ENCODE results near the gene EHBP1.

EHBP1 gene

DNA sequence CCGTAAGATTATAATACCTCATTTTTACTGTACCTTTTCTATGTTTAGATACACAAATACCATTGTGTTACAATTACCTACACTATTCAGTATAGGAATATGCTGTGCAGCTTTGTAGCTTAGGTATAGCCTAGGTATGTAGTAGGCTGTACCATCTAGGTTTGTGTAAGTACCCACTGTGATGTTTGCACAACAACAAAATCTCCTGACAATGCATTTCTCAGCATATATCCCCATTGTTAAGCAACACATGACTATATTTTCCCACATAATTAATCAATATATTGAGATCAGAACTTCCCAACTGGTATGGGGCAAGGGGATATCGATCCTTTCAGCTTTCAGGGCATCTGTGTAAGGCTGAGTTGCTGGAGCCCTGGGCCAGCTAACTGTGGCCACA, 238.8 kb downstream of the EHBP1 start:
- H3K4me3 ChIP-seq (ENCODE audit: low read length) = no peak overlapping the region
- H3K9me3 ChIP-seq (ENCODE audit: insufficient read depth, low read depth, low read length) = no peaks in the 10 kb centered on the region
- no peaks in the 10 kb centered on the region for H3K27me3 ChIP-seq (ENCODE audit: insufficient read depth, low read length)
- no peaks in the 10 kb centered on the region for H3K4me1 ChIP-seq (ENCODE audit: insufficient read depth, low read length)
- no peaks in the 10 kb centered on the region; the same call in 1 of the 2 replicates for H3K36me3 ChIP-seq (ENCODE audit: insufficient read depth, low read depth, low read length)
- H3K27ac ChIP-seq (ENCODE audit: low read length) = no peak overlapping the region
- no peak overlapping the region for H3K9ac ChIP-seq (ENCODE audit: low read depth, low read length)

DNA sequence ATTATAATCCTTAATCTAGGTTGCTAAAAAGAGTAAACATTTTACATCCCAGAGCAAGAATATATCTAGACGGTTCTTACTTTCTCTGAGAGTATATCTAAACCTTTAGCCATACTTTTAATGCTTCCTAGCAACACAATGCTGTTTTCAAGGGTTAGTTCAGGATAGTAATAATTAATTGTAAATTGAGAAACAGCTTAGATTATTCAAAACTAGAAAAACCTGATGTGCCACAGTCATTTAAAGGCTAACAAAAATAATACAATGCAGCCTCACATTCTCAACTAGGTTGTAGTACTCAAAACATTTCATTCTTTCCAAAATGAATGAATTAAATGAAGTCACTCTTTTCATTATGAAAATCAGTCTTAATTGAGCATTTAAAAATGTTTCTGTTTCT, 241.9 kb downstream of the EHBP1 start:
- Histone ChIP-seq H3K9me3 (ENCODE audit: insufficient read depth, low read depth, low read length) (no peaks in the 10 kb centered on the region), H3K4me3 (ENCODE audit: low read length) (no peak overlapping the region), H3K9ac (ENCODE audit: low read depth, low read length) (no peak overlapping the region), H3K27ac (ENCODE audit: low read length) (no peak overlapping the region), H3K4me1 (ENCODE audit: insufficient read depth, low read length) (no peaks in the 10 kb centered on the region), H3K27me3 (ENCODE audit: insufficient read depth, low read length) (no peaks in the 10 kb centered on the region), H3K36me3 (ENCODE audit: insufficient read depth, low read depth, low read length) (no peaks in the 10 kb centered on the region; the same call in 1 of the 2 replicates)

DNA sequence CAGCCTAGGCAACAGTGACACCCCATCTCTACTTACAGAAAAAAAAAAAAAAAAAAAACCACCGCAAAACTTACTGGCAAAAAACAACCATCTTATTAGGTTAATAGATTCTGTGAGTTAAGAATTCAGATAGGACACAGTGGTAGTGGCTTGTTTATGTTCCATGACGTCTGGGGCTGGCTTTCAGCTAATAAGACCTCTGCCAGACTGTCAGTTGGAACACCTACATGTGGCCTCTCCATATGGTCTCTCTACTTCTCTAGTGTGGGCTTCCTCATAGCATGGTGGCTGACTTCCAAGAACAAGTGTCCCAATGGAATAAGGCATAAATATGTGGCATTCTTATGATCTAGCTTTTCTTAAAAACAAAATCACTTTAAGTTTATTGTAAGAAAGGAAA, 251.1 kb downstream of the EHBP1 start:
- H3K36me3 ChIP-seq (ENCODE audit: insufficient read depth, low read depth, low read length) = no peaks in the 10 kb centered on the region
- no peaks in the 10 kb centered on the region for H3K9me3 ChIP-seq (ENCODE audit: insufficient read depth, low read depth, low read length)
- H3K27me3 ChIP-seq (ENCODE audit: insufficient read depth, low read length) = no peaks in the 10 kb centered on the region
- no peak overlapping the region for H3K27ac ChIP-seq (ENCODE audit: low read length)
- H3K9ac ChIP-seq (ENCODE audit: low read depth, low read length) = no peak overlapping the region
- no peaks in the 10 kb centered on the region for H3K4me1 ChIP-seq (ENCODE audit: insufficient read depth, low read length)
- no peak overlapping the region for H3K4me3 ChIP-seq (ENCODE audit: low read length)

DNA sequence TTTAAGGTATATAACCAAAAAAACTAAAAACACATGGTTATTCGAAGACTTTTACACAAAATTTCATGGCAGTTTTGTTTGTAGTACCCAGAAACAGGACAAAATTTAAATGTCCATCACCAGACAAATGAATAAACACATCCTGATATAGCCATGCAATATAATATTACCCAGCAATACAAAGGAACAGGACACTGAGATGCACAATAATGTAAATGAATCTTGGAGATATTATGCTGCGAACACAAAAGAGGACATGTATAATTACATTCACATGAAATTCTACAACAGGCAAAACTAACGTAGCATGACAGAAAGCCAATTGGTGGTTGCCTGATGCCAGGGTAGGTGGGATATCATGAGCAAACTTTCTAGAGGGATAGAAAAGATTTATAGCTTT, 252.7 kb downstream of the EHBP1 start:
- H3K4me1 ChIP-seq (ENCODE audit: insufficient read depth, low read length) = no peaks in the 10 kb centered on the region
- no peak overlapping the region for H3K4me3 ChIP-seq (ENCODE audit: low read length)
- H3K9ac ChIP-seq (ENCODE audit: low read depth, low read length) = no peak overlapping the region
- H3K27me3 ChIP-seq (ENCODE audit: insufficient read depth, low read length) = no peaks in the 10 kb centered on the region
- H3K36me3 ChIP-seq (ENCODE audit: insufficient read depth, low read depth, low read length) = no peaks in the 10 kb centered on the region
- no peaks in the 10 kb centered on the region for H3K9me3 ChIP-seq (ENCODE audit: insufficient read depth, low read depth, low read length)
- no peak overlapping the region for H3K27ac ChIP-seq (ENCODE audit: low read length)

DNA sequence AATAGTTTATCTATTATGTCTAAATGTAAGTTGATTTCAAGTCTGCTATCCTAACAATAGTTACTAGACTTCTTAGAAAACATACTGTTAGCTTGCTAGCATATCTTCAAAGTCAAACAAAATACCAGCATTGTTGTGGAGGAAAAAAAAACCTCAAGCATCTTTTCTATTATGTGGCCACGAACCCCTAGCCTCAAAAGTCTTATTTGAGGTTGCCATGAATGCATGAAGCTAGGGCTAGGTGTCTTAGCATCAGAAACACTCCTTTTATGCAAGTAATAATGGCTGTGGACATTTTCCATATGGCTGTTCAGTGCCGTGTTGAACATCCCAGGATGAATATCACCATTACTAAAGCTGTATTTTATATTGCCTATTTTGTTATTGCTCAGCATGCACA, 258.5 kb downstream of the EHBP1 start:
- Histone ChIP-seq H3K27ac (ENCODE audit: low read length) (no peak overlapping the region), H3K4me3 (ENCODE audit: low read length) (no peak overlapping the region), H3K36me3 (ENCODE audit: insufficient read depth, low read depth, low read length) (no peaks in the 10 kb centered on the region), H3K4me1 (ENCODE audit: insufficient read depth, low read length) (no peaks in the 10 kb centered on the region), H3K9ac (ENCODE audit: low read depth, low read length) (no peak overlapping the region), H3K27me3 (ENCODE audit: insufficient read depth, low read length) (no peaks in the 10 kb centered on the region), H3K9me3 (ENCODE audit: insufficient read depth, low read depth, low read length) (no peaks in the 10 kb centered on the region)

DNA sequence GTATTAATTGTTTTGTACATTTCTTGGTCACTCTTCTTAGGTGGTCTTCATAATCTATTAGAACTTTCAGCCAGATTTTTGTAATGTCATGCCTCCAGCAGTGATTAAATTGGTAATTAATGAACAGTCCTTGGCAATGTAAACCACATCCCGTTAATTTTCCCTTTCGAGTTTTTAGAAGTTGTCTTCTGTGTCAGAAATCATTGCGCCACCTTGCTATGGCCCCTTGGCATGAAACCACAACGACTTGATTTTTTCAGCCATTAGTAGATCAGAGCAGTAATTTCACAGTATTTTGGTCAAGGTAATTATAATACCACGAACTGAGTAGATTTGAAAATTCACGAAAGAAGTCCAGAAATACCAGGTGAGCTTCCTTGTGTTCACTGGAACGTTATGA, 259.2 kb downstream of the EHBP1 start:
- Histone ChIP-seq H3K27ac (ENCODE audit: low read length) (no peak overlapping the region), H3K36me3 (ENCODE audit: insufficient read depth, low read depth, low read length) (no peaks in the 10 kb centered on the region), H3K9me3 (ENCODE audit: insufficient read depth, low read depth, low read length) (no peaks in the 10 kb centered on the region), H3K4me1 (ENCODE audit: insufficient read depth, low read length) (no peaks in the 10 kb centered on the region), H3K4me3 (ENCODE audit: low read length) (no peak overlapping the region), H3K9ac (ENCODE audit: low read depth, low read length) (no peak overlapping the region), H3K27me3 (ENCODE audit: insufficient read depth, low read length) (no peaks in the 10 kb centered on the region)

DNA sequence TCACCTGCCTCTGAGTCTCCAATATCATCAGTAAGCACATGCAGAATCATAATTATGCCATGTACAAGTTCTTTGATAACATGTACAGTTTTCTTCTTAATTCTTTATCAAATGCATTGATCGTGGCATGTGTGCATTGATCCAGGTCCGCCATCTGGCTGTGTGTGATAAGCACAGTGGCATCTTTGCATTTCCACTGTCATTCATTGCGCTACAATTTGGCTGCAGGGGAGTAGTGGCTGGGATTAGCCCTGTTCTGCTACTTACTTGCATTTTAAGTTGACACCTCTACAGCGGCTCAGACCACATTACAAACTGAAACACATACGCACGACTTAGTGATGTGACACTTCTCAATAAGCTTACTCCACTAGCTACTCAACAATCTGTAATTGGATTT, 261.5 kb downstream of the EHBP1 start:
- Histone ChIP-seq H3K27me3 (ENCODE audit: insufficient read depth, low read length) (no peaks in the 10 kb centered on the region), H3K27ac (ENCODE audit: low read length) (no peak overlapping the region), H3K9me3 (ENCODE audit: insufficient read depth, low read depth, low read length) (no peaks in the 10 kb centered on the region), H3K36me3 (ENCODE audit: insufficient read depth, low read depth, low read length) (no peaks in the 10 kb centered on the region), H3K4me3 (ENCODE audit: low read length) (no peak overlapping the region), H3K4me1 (ENCODE audit: insufficient read depth, low read length) (peaks cover 7% of the 10 kb centered on the region; the same call in 1 of the 2 replicates), H3K9ac (ENCODE audit: low read depth, low read length) (no peak overlapping the region)

DNA sequence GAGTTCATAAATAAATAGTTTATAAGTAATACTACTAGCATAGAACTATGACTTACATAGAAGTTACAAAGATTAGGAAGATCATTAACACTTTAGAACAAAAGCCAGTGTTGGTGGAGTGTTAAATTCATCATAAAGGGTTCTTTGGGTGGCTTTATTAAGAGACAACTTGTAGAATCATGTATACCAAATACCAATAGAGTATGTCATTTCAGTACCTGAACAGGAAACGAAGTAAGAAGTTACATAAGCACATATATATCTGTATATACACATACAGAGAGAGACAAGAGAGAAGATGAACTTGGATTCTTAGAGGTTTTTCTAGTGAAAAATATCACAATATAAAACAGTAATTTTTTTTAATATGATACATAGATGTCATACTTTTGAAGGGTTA, 262.7 kb downstream of the EHBP1 start:
- Histone ChIP-seq H3K9ac (ENCODE audit: low read depth, low read length) (no peak overlapping the region), H3K27me3 (ENCODE audit: insufficient read depth, low read length) (no peaks in the 10 kb centered on the region), H3K36me3 (ENCODE audit: insufficient read depth, low read depth, low read length) (no peaks in the 10 kb centered on the region), H3K4me3 (ENCODE audit: low read length) (no peak overlapping the region), H3K9me3 (ENCODE audit: insufficient read depth, low read depth, low read length) (no peaks in the 10 kb centered on the region), H3K27ac (ENCODE audit: low read length) (no peak overlapping the region), H3K4me1 (ENCODE audit: insufficient read depth, low read length) (peaks cover 12% of the 10 kb centered on the region; the same call in 1 of the 2 replicates)

DNA sequence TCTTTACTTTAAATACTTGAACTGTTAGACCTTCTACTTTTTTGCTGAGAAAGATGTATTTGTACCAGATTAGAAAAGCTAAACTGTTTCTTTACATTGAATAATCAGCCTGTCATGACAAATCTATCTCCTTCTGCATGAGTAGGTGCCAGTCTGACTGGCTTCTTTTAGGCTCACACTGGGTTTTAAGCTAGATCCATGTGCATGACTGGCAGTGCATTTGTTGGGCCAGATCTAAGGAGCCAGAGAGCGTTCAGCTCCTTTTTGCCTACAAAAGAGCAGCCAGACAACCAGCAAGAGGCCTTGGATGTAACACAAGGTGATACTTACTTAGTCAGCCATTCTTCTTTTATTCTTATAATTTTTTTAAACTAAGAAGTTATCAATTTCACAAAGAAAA, 263.2 kb downstream of the EHBP1 start:
- Histone ChIP-seq H3K36me3 (ENCODE audit: insufficient read depth, low read depth, low read length) (no peaks in the 10 kb centered on the region), H3K27me3 (ENCODE audit: insufficient read depth, low read length) (no peaks in the 10 kb centered on the region), H3K27ac (ENCODE audit: low read length) (no peak overlapping the region), H3K4me3 (ENCODE audit: low read length) (no peak overlapping the region), H3K9me3 (ENCODE audit: insufficient read depth, low read depth, low read length) (no peaks in the 10 kb centered on the region), H3K4me1 (ENCODE audit: insufficient read depth, low read length) (peaks cover 12% of the 10 kb centered on the region; the same call in 1 of the 2 replicates), H3K9ac (ENCODE audit: low read depth, low read length) (no peak overlapping the region)

DNA sequence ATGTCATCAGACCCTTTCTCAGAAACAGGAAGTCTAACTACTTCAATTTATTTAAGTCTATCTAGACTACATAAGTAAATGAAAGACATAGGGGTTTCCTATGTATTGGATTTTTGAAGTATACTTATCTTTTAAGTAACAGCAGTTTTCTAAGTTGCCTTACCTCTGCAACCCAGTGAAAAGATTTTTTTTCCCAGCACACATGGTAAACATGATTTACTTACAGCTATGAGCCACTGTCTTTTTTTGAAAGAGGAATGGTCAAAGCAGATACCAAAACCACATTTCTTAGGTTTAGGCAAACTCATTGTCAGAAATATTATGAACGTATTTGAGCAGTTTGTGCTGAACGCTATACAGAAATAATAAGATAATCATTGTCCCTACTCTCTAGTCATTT, 266.4 kb downstream of the EHBP1 start:
- Histone ChIP-seq H3K4me3 (ENCODE audit: low read length) (no peak overlapping the region), H3K27ac (ENCODE audit: low read length) (no peak overlapping the region), H3K36me3 (ENCODE audit: insufficient read depth, low read depth, low read length) (no peaks in the 10 kb centered on the region), H3K9me3 (ENCODE audit: insufficient read depth, low read depth, low read length) (no peaks in the 10 kb centered on the region), H3K4me1 (ENCODE audit: insufficient read depth, low read length) (peaks cover 12% of the 10 kb centered on the region; the same call in 1 of the 2 replicates), H3K9ac (ENCODE audit: low read depth, low read length) (no peak overlapping the region), H3K27me3 (ENCODE audit: insufficient read depth, low read length) (no peaks in the 10 kb centered on the region)

DNA sequence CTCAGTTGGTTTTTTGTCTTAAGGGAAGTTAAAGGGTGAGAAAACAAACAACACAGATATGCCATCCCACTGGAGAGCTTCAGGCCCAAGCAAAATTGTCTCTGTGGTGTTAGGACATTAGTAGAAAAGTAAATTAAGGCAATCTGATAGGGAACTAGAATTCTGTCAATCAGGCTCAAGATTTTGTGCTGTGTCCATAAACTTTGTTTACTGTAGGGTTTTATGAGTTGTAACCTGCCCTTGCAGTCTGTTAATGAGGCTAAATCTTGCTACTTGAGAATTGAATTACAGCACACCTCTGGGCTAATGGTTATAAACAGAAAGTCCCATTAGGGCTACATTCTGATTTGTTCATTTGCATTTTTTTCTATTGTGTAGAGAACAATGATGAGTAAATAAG, 267.1 kb downstream of the EHBP1 start:
- no peaks in the 10 kb centered on the region for H3K36me3 ChIP-seq (ENCODE audit: insufficient read depth, low read depth, low read length)
- no peaks in the 10 kb centered on the region for H3K27me3 ChIP-seq (ENCODE audit: insufficient read depth, low read length)
- H3K4me1 ChIP-seq (ENCODE audit: insufficient read depth, low read length) = peaks cover 12% of the 10 kb centered on the region; the same call in 1 of the 2 replicates
- H3K4me3 ChIP-seq (ENCODE audit: low read length) = no peak overlapping the region
- H3K9me3 ChIP-seq (ENCODE audit: insufficient read depth, low read depth, low read length) = no peaks in the 10 kb centered on the region
- no peak overlapping the region for H3K9ac ChIP-seq (ENCODE audit: low read depth, low read length)
- no peak overlapping the region for H3K27ac ChIP-seq (ENCODE audit: low read length)

DNA sequence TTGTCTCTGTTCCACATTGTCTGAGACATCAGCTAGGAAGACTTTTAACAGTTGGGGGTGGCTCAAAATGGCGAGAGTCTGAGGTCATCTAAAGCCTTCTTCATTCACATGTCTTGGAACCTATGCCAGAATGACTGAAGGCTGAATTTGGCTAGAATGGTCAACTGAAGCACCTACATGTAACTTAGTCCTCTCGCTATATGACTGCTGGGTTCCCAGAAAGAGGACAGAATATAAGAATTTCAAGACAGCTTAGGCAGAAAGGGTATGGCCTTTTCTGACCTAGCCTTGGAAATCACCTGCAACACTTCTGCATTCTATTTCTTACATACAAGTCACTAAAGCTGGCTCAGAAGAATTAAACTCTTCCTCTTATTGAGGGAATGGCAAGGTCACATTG, 269.5 kb downstream of the EHBP1 start:
- Histone ChIP-seq H3K9ac (ENCODE audit: low read depth, low read length) (no peak overlapping the region), H3K27ac (ENCODE audit: low read length) (no peak overlapping the region), H3K4me1 (ENCODE audit: insufficient read depth, low read length) (peaks cover 12% of the 10 kb centered on the region; the same call in 1 of the 2 replicates), H3K4me3 (ENCODE audit: low read length) (no peak overlapping the region), H3K36me3 (ENCODE audit: insufficient read depth, low read depth, low read length) (peaks cover 7% of the 10 kb centered on the region), H3K27me3 (ENCODE audit: insufficient read depth, low read length) (no peaks in the 10 kb centered on the region), H3K9me3 (ENCODE audit: insufficient read depth, low read depth, low read length) (no peaks in the 10 kb centered on the region)

DNA sequence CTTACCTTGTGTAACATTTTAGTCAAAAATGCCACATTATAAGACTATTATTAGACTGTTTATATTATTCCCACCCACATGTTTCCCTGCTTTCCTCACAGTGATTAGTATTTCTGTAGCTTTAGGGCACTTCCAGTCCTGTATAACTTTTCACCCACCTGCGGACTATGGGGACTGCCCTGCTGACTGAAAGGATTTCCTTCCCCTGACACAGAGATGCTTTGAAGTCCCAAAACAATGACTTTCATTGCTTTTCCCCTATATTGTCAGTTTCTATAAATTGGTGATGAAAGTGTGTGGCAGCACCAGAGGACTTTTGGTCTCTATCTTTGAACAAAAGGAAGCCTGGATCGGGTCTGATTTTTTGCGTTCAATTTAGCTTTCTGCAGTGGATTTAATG, 286.1 kb downstream of the EHBP1 start:
- H3K9me3 ChIP-seq (ENCODE audit: insufficient read depth, low read depth, low read length) = no peaks in the 10 kb centered on the region
- no peak overlapping the region for H3K27ac ChIP-seq (ENCODE audit: low read length)
- peaks cover 17% of the 10 kb centered on the region; the same call in 1 of the 2 replicates for H3K36me3 ChIP-seq (ENCODE audit: insufficient read depth, low read depth, low read length)
- H3K27me3 ChIP-seq (ENCODE audit: insufficient read depth, low read length) = no peaks in the 10 kb centered on the region
- no peak overlapping the region for H3K4me3 ChIP-seq (ENCODE audit: low read length)
- no peak overlapping the region for H3K9ac ChIP-seq (ENCODE audit: low read depth, low read length)
- no peaks in the 10 kb centered on the region for H3K4me1 ChIP-seq (ENCODE audit: insufficient read depth, low read length)

Data from iPS-20b (cell line).